Stomach (tissue), 4 donors: Measurements from ENCODE around the gene HTRA3.

Source experiments
- CTCF ChIP-seq, 7 experiments: fragments of 450-650 bp in 4 of 7; fragments of 200-600 bp in 3 of 7; sonication (generic) in 3 of 7; IDR thresholded peaks; one replicate each; pipeline ENCODE4 v1.5.1; 2016 to 2019; ENCODE audit warnings: antibody characterized with exemption in 7 of 7, control low read depth in 2 of 7, mild to moderate bottlenecking in 1 of 7
- POLR2A ChIP-seq, 4 donors: fragments of 450-650 bp; IDR thresholded peaks; one replicate each; pipeline ENCODE4 v1.6.1; 2016; ENCODE audit warnings: antibody characterized with exemption in 4 of 4, control low read depth in 2 of 4, mild to moderate bottlenecking in 1 of 4, moderate library complexity in 1 of 4

DNA sequence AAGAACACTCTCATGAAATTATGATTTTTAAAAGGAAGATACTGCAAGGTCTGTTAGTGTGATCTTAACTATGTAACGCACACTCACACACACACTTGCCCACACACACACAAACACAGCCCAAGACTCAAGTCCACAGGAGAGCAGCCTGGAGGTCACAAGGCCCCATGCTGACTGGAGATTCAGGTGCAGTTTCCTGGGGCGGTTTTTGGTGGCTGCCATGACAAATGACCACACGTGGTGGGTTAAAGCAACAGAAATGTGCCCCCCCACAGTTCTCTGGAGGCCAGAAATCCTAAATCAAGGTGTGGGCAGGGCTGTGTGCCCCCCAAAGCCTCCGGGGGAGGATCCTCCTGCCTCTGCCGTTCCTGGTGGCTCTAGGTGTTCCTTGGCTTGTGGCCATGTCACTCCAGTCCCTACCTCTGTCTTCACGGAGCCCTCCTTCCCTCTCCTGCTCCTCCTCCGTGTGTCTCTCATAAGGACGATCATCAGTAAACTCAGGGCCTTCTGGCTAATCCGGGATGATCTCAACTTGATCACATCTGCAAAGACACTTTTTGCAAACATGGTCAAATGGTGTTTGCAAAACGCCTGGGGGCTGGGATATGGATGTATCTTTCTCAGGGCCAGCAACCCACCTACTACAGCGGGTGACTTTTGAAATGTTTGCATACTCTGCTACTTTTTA lies 9.7 kb upstream of the HTRA3 start:
- TF ChIP-seq CTCF (IDR thresholded peaks at IDR 0.05) = no peak
- TF ChIP-seq POLR2A (IDR thresholded peaks at IDR 0.05) = no peak
